ENCODE results near the gene IL20RA.

Gene IL20RA

DNA sequence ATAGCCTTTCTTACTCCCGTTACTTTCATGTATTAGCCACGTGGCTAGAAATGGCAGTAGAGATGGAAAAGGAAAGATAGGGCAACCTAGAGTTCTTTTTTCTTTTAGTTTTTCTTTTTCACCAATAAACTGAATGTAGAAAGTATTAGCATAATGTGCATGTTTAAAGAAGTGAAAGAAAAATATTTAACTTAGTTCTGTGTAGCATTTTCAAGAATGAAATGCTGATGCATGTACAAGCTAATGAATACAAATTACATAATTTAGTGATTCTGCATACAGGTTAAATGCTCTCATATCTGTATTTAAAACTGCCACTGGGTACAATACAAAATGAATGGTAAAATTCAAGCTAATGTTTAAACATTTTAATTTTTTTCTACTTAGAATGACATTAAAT is 22.6 kb upstream of the IL20RA start:
- no peak overlapping the region for H3K4me2 ChIP-seq
- no peaks in the 10 kb centered on the region for H3K79me2 ChIP-seq (ENCODE audit: insufficient read depth, low read depth)
- no peaks in the 10 kb centered on the region for H3K4me1 ChIP-seq (ENCODE audit: low read depth, poor library complexity, severe bottlenecking)
- no peak overlapping the region for H3K27ac ChIP-seq
- no peaks in the 10 kb centered on the region for H3K27me3 ChIP-seq (ENCODE audit: insufficient read depth, low read depth)
- no peak overlapping the region for H3K9ac ChIP-seq
- H3K36me3 ChIP-seq (ENCODE audit: insufficient read depth): no peaks in the 10 kb centered on the region
- TF ChIP-seq CTCF (conservative IDR thresholded peaks at IDR 0.05; ENCODE audit: low read depth, low read length): no peak
- no peak overlapping the region for H2AFZ ChIP-seq (ENCODE audit: low read depth)
- no peak overlapping the region for H3K4me3 ChIP-seq (IDR thresholded peaks at IDR 0.05; ENCODE audit: insufficient read depth, low read depth, low read length)
- no peaks in the 10 kb centered on the region for H4K20me1 ChIP-seq (ENCODE audit: insufficient read depth)

DNA sequence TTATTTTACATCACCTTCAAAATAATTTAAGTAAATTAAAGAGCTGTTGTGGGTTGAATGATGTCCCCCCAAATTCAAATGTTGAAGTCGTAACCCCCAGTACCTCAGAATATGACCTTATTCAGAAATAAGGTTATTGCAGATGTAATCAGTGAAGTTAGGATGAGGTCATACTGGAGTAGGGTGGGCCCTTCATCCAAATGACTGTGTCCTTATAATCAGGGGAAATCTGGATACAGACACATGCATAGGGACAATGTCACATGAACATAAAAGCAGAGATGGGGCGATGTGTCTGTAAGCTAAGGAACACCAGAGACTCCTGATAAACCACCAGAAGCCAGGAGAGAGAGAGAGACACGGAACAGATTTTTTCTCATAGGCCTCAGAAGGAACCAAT is 13.3 kb upstream of the IL20RA start:
- Histone ChIP-seq H3K4me3 (IDR thresholded peaks at IDR 0.05; ENCODE audit: insufficient read depth, low read depth, low read length) (no peak overlapping the region), H3K36me3 (ENCODE audit: insufficient read depth) (no peaks in the 10 kb centered on the region), H3K27me3 (ENCODE audit: insufficient read depth, low read depth) (no peaks in the 10 kb centered on the region), H2AFZ (ENCODE audit: low read depth) (no peak overlapping the region), H3K79me2 (ENCODE audit: insufficient read depth, low read depth) (no peaks in the 10 kb centered on the region), H4K20me1 (ENCODE audit: insufficient read depth) (no peaks in the 10 kb centered on the region), H3K4me1 (ENCODE audit: low read depth, poor library complexity, severe bottlenecking) (no peaks in the 10 kb centered on the region), H3K4me2 (no peak overlapping the region), H3K27ac (no peak overlapping the region), H3K9ac (no peak overlapping the region)
- no peak for TF ChIP-seq CTCF (conservative IDR thresholded peaks at IDR 0.05; ENCODE audit: low read depth, low read length)

GRCh38 chr6:137056121-137056880 is 11.5 kb upstream of the IL20RA start:
- no peak for TF ChIP-seq CTCF (conservative IDR thresholded peaks at IDR 0.05; ENCODE audit: low read depth, low read length)
- H3K4me3 ChIP-seq (IDR thresholded peaks at IDR 0.05; ENCODE audit: insufficient read depth, low read depth, low read length): no peak overlapping the region
- no peak overlapping the region for H3K9ac ChIP-seq
- no peaks in the 10 kb centered on the region for H3K27me3 ChIP-seq (ENCODE audit: insufficient read depth, low read depth)
- no peak overlapping the region for H3K4me2 ChIP-seq
- no peak overlapping the region for H3K27ac ChIP-seq
- H3K36me3 ChIP-seq (ENCODE audit: insufficient read depth): no peaks in the 10 kb centered on the region
- H2AFZ ChIP-seq (ENCODE audit: low read depth): no peak overlapping the region
- H3K79me2 ChIP-seq (ENCODE audit: insufficient read depth, low read depth): no peaks in the 10 kb centered on the region
- H3K4me1 ChIP-seq (ENCODE audit: low read depth, poor library complexity, severe bottlenecking): no peaks in the 10 kb centered on the region
- H4K20me1 ChIP-seq (ENCODE audit: insufficient read depth): no peaks in the 10 kb centered on the region

DNA sequence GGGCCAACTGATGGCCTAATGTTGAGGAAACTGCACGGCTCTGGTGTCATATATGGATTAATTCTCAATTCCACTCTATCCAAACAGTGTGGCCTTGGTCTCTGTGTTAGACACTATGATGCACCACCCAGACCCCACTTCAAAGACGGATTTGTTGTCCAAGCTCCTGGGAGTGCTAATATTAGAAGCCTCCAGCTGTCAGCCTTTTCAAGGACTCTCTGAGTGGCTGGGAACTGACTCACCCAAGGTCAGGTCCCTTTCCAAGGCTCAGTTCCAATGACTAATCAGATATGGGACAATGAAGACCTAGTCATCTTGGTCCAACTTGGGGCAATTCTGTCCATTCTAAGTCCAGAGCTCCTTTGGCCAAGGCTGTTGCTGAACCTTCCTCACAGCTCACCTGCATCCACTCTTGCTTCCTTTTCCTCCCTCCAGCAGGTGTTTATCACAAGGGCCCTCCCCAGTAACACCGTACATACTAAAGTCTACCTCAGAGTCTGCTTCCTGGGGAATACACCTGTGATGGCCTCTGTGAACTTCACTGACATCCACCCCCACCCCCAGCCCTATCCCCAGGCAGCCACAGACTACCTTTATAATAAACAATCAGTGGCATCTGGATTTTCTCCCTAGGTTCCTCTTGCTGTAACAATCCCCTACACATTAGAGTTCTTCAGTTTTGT is 7.2 kb upstream of the IL20RA start:
- no peaks in the 10 kb centered on the region for H4K20me1 ChIP-seq (ENCODE audit: insufficient read depth)

More for the DNA sequence above, 7.2 kb upstream of the IL20RA start:
- H3K4me3 ChIP-seq (IDR thresholded peaks at IDR 0.05; ENCODE audit: insufficient read depth, low read depth, low read length): no peak overlapping the region
- no peaks in the 10 kb centered on the region for H3K36me3 ChIP-seq (ENCODE audit: insufficient read depth)
- H3K27ac ChIP-seq: no peak overlapping the region
- H2AFZ ChIP-seq (ENCODE audit: low read depth): no peak overlapping the region
- no peak for TF ChIP-seq CTCF (conservative IDR thresholded peaks at IDR 0.05; ENCODE audit: low read depth, low read length)
- H3K79me2 ChIP-seq (ENCODE audit: insufficient read depth, low read depth): no peaks in the 10 kb centered on the region
- H3K4me1 ChIP-seq (ENCODE audit: low read depth, poor library complexity, severe bottlenecking): no peaks in the 10 kb centered on the region
- H3K9ac ChIP-seq: no peak overlapping the region
- H3K4me2 ChIP-seq: no peak overlapping the region
- H3K27me3 ChIP-seq (ENCODE audit: insufficient read depth, low read depth): no peaks in the 10 kb centered on the region

All from KMS-11 (cell line).